ENCODE data around the gene HMGB1.

HMGB1 gene

DNA sequence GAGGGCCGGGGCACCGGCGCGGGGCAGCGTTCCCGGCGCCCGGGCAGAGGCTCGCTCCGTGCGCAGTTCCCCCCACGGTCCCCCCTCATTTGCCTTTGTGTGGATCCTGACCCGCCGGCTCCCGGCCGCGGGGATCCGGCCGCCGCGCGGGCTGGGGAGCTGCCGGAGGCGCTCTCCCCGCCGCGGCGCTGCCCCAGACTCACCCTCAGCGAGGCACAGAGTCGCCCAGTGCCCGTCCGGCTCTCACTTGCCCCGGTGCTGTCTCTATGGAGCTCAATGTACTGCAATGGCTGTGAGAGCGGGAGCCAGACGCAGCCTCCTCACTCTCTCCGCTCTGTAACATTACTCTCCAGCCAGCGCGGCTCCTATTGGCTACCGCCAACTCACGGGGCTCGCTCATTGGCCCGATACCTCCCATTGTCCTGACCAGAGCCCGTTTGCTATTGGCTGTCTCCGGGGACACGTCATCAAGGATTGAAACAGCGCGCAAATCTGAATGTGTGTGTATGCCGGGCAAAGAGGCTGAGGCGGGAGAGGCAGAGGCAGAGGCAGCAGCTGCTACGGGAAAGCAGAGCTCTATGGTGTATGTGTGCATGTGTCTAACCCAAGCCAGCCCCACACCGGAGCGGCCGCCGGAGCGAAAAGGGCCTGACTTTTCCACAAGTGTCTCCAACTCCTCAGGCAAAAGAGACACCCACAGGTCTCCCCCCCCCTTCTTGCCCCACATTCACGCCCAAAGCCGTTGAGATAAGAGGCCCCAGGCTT lies at the start of gene HMGB1:
TSS of gene HMGB1 (minus strand) at position 344 of the 765 bp plus-strand sequence. CDS start 2,256 bp downstream, outside the sequence.
- peak; percentile 98 for DNase-seq

GRCh38 chr13:30510811-30511371 lies 45.2 kb upstream of the HMGB1 start:
- DNase-seq, result no peak

DNA sequence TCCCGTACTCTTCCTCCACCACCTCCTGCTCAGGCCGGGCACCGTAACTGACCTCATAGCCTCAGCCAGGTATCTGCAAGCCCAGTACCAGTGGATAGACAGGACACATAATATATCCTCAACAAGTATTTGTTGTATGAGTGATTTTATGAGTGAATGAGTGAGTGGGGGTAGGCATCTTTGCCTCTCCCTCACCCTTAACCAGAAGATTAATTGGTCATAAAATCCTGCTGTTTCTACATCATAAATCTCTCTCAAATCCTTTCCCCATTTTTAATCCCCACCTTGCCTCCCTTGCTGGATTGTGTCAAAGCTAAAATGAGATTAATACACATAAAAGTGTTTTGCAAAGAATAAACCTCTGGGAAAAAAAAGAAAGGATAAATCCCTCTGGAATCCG lies 44.4 kb upstream of the HMGB1 start:
- DNase-seq, result no peak

DNA sequence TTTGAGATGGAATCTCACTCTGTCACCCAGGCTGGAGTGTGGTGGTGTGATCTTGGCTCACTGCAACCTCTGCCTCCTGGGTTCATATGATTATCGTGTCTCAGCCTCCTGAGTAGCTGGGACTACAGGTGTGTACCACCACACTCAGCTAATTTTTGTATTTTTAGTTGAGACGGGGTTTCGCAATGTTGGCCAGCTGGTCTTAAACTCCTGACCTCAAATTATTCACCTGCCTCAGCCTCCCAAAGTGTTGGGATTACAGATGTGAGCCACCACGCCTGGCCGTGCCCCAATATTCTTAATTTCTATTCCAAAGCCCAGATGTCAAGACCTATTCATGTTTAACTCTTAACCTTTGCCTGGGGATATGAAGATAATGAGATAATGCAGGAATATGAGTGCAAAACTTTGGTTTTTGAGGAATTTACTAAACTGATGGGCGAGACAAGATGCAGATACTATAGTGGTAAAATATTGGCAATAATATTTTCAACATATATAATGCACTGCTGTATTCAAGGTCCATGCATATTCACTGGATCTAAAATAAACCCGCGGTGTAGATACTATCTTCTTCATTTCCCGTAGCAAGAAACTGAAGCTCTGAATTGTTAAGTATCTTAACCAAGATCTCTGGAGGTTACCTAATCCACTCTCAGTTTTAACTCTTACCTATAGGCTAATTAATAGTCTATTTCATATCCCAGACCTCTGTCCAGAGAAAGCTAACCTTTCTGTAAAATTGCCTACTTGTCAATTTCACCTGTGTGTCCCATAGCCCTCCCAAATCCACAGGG lies 43.7 kb upstream of the HMGB1 start:
- no peak for DNase-seq

DNA sequence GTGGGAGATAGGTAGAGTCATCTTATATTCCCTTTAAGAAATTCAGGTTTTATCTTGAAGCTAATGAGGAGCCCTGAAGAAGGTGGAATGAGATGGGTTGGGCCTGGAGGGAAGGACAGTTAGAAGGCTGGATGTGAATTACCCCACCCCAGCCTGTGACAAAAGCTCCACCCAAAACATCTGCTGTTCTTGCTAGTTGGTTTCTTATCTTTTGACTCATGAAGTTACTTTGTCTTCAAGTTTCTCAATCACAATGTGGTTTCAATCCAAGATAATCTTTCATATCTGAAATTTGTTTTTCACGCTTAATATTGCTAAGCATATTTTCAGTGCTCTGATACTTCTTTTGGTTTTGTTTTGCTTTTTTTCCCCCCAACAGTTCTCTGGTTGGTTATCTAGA lies 38.3 kb upstream of the HMGB1 start:
- no peak for DNase-seq

DNA sequence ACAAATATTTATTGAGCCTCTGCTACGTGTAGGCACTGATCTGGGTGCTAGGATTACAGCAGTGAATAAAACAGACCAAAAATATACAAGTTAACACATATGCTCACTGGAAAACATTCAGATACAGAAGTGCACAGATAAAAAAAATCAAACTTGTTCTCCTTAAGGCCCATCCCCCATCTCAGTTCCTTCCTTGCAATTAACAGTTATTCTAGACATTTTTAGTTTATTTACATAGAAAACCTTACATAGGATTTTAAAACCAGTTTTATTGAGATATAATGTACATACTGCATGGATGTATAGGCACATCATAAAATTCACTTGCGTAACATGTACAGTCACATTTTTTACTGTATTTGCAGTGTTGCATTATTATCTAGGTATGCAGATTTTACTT lies 36.5 kb upstream of the HMGB1 start:
- no peak for DNase-seq

DNA sequence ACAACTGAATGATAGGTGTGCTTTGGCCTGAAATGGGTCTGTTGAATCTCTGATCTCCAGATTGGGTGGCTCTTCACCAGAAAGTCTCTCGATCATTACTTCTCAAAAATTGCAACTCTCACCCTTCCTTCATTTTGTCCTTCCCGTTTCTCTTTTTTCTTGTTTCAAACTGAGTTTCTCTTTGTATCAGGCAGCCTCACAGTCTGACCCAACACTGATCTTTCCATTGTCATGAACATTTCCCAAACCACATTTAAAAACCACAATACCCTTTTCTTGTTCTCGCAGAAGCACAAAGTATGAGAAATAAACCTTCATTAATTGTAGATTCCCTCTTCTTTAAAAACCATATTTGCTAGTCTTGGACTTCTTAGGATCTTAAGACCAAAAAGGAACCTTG lies 33.6 kb upstream of the HMGB1 start:
- DNase-seq, result no peak

DNA sequence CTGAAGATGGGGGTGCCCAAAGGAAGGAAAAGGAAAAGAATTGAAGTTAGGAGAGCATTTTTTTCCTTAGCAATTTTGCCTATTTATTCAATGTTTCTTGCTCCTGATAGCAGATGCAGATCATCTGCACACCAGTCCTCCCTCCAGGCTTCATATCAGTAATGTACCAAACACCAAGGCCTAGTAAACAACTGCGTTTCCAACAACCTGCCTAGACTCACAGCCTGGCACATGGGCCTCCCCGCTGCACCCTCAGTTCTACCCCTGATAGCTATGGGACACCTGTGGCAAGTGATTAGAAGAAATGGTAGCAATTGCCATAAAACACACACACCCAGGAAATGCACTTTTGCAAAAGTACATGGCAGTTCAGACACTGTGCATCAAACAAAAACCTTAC lies 30.4 kb upstream of the HMGB1 start:
- DNase-seq, result no peak

- no peak for DNase-seq
Measured at GRCh38 chr13:30495746-30496145, 30.0 kb upstream of the HMGB1 start.

DNA sequence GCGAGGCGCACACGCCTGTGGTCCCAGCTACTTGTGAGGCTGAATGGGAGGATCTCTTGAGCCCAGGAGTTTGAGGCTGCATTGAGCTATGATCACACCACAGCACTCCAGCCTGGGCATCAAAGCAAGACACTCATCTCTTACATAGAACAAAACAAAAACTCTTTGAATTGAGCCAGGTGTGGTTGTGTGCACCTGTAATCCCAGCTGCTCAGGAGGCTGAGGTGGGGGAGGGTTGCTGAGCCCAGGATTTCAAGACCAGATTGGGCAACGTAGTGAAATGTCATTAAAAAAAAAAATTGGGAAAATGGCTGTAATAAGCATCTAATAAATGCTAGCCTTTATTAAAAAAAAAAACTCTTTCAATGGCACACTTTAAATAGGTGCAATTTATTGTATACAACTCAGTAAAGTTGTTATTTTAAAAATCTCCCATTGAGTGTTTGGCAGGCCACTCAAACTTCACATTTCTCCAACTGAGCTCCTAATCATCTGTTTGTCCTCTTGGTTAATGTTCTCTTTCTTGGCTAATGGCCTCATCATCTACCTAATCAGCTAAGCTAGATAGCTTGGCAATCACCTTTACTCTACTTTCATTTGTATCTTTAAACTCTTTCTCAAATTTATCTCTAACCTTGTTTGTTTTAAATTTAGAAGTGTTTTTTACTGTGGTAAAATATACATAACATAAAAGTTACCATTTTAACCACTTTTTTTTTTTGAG lies 28.1 kb upstream of the HMGB1 start:
- DNase-seq, result no peak

DNA sequence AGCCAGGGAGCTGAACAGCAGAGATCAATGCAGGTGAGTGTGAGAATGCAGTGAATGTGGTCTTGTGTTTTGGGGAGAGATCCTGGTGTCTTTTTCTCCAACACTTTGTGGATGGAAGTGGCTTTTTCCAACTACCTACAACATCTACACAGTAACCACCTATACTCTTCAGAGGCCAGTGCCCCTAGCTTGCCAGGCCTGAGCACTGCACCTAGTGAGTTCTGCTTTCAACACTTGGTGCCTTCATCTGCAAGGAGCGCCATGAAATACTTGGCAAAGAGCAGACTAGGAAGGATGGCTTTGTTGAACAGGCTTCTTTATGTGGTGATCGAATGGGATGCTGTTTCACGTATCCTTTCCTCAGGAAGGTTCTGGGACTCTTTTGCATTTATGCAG lies 21.3 kb upstream of the HMGB1 start:
- no peak for DNase-seq

DNA sequence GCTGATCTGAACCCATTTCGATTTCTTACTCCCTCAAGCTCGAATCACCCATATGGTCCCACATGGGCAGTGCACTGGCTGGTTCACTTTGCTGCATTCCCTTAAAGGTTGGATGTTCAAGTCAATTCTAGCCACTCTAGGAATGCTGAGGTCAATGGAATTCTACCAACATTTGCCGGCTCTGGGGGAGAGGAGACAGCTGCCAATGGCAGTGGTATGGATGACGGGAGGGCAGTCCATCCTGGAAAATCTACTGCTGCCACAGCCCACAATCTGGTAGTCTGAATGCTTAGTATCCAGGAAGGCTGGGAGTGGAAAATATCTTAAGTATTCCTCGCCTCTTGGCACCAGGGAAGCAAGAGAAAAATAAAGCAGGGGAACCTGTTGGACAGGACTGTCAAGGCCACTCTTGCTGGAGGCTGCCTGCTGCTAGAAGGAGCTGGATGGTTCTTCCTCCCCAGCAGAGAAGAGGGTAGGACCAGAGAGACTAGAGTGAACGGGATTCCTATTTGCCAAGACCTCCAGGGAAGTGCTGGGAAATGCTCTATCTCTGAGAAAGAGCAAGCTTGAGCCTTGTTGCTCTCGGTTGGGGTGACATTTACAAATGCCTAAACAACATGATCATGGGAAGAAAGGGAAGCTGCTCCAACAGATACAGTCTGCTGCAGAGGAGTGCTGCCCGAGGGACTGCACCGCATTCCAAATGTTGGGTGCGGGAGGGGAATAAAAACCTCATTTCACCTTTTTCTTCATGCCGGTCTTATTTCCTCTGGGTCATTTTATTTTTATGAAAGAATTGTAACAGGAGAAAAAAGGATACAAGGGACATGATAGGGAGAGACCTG lies 20.7 kb upstream of the HMGB1 start:
- DNase-seq, result no peak

DNA sequence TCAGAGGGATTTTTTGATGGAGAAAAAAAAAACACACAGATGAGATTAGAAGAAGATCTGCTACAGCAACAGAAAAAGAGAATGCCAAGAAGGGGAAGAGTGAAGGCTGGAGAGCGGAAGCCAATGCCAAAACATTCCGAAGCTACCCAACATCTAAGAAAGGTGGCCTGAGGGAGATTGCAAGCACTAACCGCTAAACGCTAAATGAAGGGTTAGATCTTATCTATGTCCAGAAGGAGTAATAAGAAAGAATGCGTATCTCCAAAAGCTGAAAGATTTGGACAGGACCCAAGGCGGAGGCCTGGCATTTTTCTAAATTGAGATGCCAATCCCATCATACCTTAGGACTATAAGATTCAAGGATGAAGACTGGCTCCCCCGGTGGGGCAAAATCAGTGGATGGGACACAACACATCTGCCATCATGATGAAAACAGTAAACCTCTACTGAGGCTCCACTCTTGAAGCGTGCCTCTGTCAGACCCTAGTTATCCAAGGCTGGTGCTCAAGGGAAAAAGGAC lies 15.6 kb upstream of the HMGB1 start:
- DNase-seq, result no peak

- no peak for DNase-seq
Measured at GRCh38 chr13:30480292-30480950, 14.7 kb upstream of the HMGB1 start.

- DNase-seq, result no peak
Measured at GRCh38 chr13:30479883-30480219, 14.1 kb upstream of the HMGB1 start.

DNA sequence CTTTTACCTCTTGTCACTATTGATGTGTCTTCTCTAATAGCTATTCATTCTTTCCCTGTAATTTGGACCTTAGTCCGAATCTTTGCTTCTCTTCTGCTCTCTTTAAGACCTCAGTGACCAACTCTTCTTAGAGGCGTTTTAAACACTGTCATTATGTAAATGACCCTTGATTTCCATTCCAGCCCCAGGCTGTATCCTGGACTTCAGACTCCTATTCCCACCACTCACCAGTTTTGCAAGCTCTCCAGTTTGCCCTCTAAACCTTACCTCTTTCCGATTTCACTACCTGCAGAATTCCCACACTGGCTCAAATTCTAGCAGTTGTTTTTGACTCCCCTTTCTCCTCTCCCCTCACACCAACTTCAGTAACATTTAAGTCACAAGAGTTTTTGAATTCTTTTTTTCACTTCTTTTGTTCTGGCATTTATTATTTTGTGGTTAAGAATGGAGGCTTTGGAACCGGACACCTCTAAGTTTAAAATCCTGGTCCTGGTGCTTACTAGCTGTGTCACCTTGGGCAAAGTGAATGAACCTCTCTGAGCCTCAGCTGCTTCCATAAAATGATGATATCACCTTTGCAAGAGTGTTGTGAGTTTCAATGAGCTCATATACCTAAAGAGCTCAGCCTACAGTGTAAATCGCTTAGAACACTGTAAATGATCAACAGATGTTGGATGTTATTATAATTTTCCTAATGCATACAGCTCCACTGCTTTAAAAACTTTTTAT lies 13.6 kb upstream of the HMGB1 start:
- no peak for DNase-seq

- DNase-seq, result no peak
Measured at GRCh38 chr13:30477346-30478195, 11.8 kb upstream of the HMGB1 start.

DNA sequence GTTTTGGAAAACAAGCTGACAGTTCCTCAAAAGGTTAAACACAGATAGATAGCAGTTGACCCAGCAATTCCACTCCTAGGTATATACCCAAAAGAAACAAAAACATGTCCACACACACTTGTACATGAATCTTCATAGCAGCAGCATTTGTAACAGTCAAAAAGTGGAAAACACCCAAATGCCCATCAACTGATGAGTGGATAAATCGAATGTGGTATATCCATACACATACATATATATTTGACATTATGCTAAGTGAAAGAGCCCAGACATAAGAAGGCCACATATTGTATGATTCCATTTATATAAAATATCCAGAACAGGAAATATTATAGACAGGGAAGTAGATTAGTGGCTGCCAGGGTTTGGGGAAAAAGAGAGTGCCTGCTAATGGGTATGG lies 7.9 kb upstream of the HMGB1 start:
- DNase-seq, result no peak

- no peak for DNase-seq
Measured at GRCh38 chr13:30466841-30467252, 1.1 kb upstream of the HMGB1 start.

- no peak for DNase-seq
Measured at GRCh38 chr13:30466358-30466714, 600 bp upstream of the HMGB1 start.
